ENCODE results near the gene CXCL3.

Gene CXCL3

DNA sequence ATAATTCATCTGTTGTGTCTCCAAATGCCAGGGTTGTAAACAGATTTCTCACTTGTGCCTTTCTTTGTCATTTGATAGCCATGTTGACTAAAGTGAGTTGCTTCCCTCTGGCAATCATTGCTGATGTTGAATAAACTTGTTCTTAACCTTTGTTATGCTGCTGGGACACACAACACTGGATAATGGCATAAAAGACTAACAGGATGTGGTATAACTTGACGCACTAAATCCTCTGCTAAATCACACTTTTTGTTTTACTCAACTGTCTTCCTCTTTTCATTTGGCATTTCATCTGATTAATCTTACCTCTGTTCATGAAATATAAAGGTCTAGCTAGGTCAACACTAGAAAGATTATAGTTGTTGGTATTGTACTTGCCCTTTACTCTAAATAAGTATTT lies 22.4 kb downstream of the CXCL3 start:
- no peak overlapping the region for H3K4me3 ChIP-seq (replicated peaks; ENCODE audit: low read depth, low read length)
- DNase-seq (ENCODE audit: low read depth), result no peak

DNA sequence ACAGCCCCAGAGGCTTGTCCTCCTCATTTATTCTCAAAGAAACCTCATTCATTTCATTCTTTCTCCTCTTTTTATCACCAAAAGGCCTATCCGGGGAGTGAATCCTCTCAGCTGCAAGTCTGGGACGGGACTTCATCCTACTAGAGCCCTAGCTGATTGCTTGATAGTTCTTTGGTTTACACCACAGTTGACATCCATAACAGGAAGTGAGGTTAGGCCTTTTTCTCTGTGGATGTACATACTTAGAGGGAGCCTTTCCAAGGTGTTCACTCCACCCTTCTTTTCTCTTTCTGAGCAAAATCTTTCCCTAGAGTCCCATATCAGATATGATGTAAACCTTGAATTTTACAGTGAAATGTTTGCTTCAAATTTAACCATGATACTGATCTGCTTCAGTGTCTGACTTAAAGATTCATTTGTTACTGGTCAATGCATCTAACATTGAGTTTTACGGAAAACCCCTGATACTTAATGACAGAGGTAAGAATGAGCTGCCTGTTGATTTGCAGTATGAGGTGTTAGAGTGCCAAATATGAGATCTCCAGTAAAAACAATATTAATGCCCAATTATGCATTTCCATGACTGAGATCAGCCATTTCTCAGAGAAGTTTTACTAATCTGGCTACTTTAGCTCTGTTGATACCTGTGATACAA lies 23.2 kb downstream of the CXCL3 start:
- TF ChIP-seq, protein P1, sequence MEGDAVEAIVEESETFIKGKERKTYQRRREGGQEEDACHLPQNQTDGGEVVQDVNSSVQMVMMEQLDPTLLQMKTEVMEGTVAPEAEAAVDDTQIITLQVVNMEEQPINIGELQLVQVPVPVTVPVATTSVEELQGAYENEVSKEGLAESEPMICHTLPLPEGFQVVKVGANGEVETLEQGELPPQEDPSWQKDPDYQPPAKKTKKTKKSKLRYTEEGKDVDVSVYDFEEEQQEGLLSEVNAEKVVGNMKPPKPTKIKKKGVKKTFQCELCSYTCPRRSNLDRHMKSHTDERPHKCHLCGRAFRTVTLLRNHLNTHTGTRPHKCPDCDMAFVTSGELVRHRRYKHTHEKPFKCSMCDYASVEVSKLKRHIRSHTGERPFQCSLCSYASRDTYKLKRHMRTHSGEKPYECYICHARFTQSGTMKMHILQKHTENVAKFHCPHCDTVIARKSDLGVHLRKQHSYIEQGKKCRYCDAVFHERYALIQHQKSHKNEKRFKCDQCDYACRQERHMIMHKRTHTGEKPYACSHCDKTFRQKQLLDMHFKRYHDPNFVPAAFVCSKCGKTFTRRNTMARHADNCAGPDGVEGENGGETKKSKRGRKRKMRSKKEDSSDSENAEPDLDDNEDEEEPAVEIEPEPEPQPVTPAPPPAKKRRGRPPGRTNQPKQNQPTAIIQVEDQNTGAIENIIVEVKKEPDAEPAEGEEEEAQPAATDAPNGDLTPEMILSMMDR (IDR thresholded peaks at IDR 0.05; ENCODE audit: low read length, missing control alignments), result no peak
- no peak for DNase-seq (ENCODE audit: low read depth)
- no peak overlapping the region for H3K4me3 ChIP-seq (replicated peaks; ENCODE audit: low read depth, low read length)

More for the DNA sequence above, 22.4 kb downstream of the CXCL3 start:
- TF ChIP-seq, protein P1 (IDR thresholded peaks at IDR 0.05; ENCODE audit: low read length, missing control alignments), result no peak

DNA sequence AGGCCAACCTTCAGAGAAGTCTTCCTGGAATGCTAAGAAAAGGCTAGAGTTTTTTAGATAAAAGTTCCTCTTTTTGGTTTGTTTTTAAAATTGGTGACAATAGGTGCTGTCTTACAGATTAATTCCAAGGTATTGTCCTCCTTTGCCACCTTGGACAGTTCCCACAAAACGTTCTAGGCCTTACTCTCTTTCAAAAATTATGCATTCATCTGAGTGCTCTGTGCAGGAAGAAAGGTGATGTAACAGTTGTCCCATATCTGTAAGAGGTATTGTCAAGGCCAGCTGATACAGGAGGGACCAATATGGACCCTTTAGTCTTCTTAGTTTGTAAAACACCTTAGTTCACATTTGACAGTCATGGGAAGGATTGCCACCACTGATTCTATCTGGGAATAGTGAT lies 24.2 kb downstream of the CXCL3 start:
- H3K4me3 ChIP-seq (replicated peaks; ENCODE audit: low read depth, low read length), result no peak overlapping the region
- TF ChIP-seq, protein P1 (IDR thresholded peaks at IDR 0.05; ENCODE audit: low read length, missing control alignments), result no peak
- peak; percentile 37 for DNase-seq (ENCODE audit: low read depth)

DNA sequence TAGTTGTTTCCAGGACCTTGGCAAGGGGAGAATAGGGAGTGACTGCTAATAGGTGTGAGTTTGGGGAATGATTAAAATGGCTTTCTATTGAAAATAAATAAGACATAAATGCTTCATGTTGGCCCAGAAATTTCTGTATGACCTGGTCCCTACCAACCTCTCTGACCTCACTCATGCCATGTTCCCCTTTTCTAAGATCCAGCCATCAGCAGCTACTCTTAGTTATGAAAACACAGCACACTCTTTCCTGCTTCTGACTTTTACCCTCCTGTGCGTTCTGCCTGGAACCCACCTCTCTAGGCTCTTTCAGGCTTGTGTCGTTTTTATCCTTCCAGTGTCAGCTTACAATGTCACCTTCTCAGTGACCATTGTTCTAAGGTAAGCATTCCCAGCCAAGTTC lies 25.2 kb downstream of the CXCL3 start:
- DNase-seq (ENCODE audit: low read depth), result no peak
- no peak overlapping the region for H3K4me3 ChIP-seq (replicated peaks; ENCODE audit: low read depth, low read length)
- TF ChIP-seq, protein P1 (IDR thresholded peaks at IDR 0.05; ENCODE audit: low read length, missing control alignments), result no peak

DNA sequence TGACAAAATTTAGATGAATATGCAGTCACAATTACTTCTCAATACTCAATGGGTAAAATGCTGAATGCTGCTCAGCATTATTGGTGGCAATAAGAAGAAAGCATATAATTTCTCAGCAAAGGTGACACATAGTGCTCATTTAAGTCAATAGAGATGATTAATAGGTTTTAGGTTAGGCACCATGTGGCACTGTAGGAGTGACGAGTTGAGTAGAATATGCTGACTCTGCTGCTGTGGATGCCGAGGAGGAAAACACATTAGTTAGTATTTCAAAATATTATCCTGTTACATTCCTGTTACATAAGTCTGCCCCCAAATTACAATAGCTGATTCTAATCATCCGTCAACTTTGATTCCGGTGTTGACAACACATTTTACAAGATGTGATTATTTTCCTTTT lies 26.4 kb downstream of the CXCL3 start:
- TF ChIP-seq, protein P1 (IDR thresholded peaks at IDR 0.05; ENCODE audit: low read length, missing control alignments), result no peak
- no peak overlapping the region for H3K4me3 ChIP-seq (replicated peaks; ENCODE audit: low read depth, low read length)
- DNase-seq (ENCODE audit: low read depth), result no peak

DNA sequence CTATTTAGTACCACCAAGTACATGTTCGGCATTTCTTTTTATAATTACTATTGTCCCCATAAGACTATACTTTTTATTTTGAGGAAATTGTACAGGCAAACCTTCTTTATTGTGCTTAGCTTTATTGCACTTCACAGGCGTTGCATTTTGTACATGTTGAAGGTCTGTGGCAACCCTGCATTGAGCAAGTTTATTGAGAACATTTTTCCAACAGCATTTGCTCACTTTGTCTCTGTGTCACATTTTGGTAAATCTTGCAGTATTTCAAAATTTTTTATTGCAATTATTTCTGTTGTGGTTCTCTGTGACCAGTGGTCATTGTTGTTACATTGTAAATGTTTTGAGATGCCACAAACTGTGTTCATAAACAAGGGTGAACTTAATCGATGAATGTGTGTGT lies 29.2 kb downstream of the CXCL3 start:
- TF ChIP-seq, protein P1 (IDR thresholded peaks at IDR 0.05; ENCODE audit: low read length, missing control alignments), result no peak
- no peak for DNase-seq (ENCODE audit: low read depth)
- no peak overlapping the region for H3K4me3 ChIP-seq (replicated peaks; ENCODE audit: low read depth, low read length)

DNA sequence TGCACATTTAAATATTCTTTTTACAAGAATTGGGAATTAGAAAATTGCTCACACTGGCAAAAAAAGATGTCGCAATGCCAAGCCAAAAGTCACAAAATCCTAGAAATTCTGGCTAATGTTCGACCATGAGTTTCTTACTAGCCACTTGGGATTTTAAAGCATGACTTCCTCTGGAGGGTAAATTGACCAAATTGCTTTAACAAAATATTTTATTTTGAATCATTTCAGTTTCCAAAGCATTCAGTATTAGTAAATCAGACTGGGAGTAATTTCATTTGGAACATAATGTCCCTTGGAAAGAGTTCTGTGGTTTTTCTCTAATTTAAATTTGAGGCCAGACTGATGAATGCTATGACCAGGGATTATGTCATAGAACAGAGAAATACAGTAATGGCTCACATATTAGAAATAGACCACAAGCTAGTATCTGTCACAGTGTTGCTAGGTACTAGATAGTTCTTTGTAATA lies 32.4 kb downstream of the CXCL3 start:
- TF ChIP-seq, protein P1 (IDR thresholded peaks at IDR 0.05; ENCODE audit: low read length, missing control alignments), result no peak
- peak; percentile 50 for DNase-seq (ENCODE audit: low read depth)
- no peak overlapping the region for H3K4me3 ChIP-seq (replicated peaks; ENCODE audit: low read depth, low read length)
